Nephron progenitor cell (in vitro differentiated cells): ENCODE results near the gene DBP.
"Not testable (repeated sequence)": the region's sequence is repeated elsewhere in the genome, so short reads cannot be mapped to it uniquely, and the experiment has no call there.

Experiments
- DNase-seq: peaks from one replicate; pipeline ENCODE4 v3.0.0; 2021
- H3K27ac Mint-ChIP-seq: 2 replicates; pipeline ENCODE4 v1.8.0; 2021; ENCODE audit warnings: mild to moderate bottlenecking, moderate library complexity, mixed read lengths
- H3K27me3 Mint-ChIP-seq: 2 replicates; pipeline ENCODE4 v1.8.0; 2021; ENCODE audit warnings: mild to moderate bottlenecking, low read depth, mixed read lengths; ENCODE audit not compliant: poor library complexity
- H3K36me3 Mint-ChIP-seq: 2 replicates; pipeline ENCODE4 v1.8.0; 2021; ENCODE audit warnings: low read depth, mixed read lengths
- H3K4me1 Mint-ChIP-seq: 2 replicates; pipeline ENCODE4 v1.8.0; 2021; ENCODE audit warnings: mixed read lengths
- H3K4me3 Mint-ChIP-seq: 2 replicates; pipeline ENCODE4 v1.8.0; 2021; ENCODE audit warnings: mild to moderate bottlenecking, moderate library complexity, mixed read lengths
- H3K9me3 Mint-ChIP-seq: 2 replicates; pipeline ENCODE4 v1.8.0; 2021; ENCODE audit warnings: mild to moderate bottlenecking, moderate library complexity, mixed read lengths
- TF ChIP-seq, protein P1 (sequence below): fragments of 200-600 bp; sonication (generic); IDR thresholded peaks from 2 replicates; pipeline ENCODE4 v1.5.0; 2021; ENCODE audit warnings: antibody characterized with exemption

Gene DBP

DNA sequence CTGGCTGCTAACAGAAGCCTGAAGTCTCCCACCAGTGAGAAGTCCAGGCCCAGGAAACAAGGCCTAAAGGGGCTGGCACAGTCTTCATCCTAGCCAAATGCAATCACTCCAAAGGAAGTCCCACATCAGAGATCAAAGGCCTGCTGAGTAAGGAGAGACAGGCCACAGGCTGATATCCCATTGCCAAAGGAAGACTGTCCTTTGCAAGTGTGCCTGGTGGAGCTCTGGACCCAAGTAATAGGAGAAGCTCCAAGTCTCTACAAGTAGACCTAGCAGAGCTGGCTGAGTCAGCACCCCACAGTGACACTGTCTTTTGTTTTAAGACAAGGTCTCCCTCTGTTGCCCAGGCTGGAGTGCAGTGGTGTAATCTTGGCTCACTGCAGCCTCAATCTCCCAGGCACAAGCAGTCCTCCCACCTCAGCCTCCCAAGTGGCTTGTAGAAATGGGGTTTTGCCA lies 4.5 kb downstream of the DBP start:
- H3K27me3 Mint-ChIP-seq, result no peaks in the 10 kb centered on the region
- no peak for DNase-seq
- H3K27ac Mint-ChIP-seq, result peak overlapping the region; percentile 46
- TF ChIP-seq, protein P1, sequence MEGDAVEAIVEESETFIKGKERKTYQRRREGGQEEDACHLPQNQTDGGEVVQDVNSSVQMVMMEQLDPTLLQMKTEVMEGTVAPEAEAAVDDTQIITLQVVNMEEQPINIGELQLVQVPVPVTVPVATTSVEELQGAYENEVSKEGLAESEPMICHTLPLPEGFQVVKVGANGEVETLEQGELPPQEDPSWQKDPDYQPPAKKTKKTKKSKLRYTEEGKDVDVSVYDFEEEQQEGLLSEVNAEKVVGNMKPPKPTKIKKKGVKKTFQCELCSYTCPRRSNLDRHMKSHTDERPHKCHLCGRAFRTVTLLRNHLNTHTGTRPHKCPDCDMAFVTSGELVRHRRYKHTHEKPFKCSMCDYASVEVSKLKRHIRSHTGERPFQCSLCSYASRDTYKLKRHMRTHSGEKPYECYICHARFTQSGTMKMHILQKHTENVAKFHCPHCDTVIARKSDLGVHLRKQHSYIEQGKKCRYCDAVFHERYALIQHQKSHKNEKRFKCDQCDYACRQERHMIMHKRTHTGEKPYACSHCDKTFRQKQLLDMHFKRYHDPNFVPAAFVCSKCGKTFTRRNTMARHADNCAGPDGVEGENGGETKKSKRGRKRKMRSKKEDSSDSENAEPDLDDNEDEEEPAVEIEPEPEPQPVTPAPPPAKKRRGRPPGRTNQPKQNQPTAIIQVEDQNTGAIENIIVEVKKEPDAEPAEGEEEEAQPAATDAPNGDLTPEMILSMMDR, result no peak
- no peaks in the 10 kb centered on the region for H3K9me3 Mint-ChIP-seq
- H3K4me1 Mint-ChIP-seq, result peaks cover 68% of the 10 kb centered on the region
- H3K36me3 Mint-ChIP-seq, result no peaks in the 10 kb centered on the region
- H3K4me3 Mint-ChIP-seq, result peak overlapping the region; percentile 39

DNA sequence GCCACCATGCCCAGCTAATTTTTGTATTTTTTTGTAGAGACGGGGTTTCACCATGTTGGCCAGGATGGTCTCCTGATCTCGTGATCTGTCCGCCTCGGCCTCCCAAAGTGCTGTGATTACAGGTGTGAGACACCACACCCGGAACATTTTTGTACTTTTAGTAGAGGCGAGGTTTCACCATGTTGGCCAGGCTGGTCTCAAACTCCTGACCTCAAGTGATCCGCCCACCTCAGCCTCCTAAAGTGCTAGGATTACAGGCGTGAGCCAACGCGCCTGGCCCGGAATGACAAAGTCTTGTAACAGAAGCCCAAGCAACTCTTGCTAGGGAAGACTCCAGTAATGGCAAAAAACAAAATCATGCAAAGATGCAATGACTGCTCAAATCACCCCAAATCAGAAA lies 4.9 kb downstream of the DBP start:
- H3K9me3 Mint-ChIP-seq, H3K27me3 Mint-ChIP-seq, DNase-seq, H3K36me3 Mint-ChIP-seq: not testable (repeated sequence)
- Mint-ChIP-seq H3K4me1 (peaks cover 73% of the 10 kb centered on the region), H3K4me3 (peak overlapping the region; percentile 39), H3K27ac (peak overlapping the region; percentile 46)

DNA sequence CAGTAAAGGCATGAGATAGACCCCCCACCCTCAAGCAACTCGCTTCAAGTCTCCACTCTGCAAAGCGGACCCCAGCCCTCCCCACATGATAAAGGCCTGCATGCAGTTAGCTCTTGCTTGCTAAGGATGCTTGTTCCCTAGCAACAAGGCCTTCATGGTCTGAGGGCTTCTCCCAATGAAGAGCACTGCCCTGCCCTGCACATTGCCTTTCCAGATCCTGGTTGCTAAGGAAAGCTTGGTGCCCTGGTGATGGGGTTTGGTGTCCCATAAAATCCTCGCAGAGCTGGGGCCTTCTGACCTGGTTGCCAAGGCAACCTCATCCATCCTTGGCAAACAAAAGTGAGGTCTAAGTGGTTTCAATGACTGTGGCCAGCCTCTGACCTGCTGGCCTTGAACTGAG lies 6.0 kb downstream of the DBP start:
- Mint-ChIP-seq H3K27me3 (no peaks in the 10 kb centered on the region), H3K36me3 (no peaks in the 10 kb centered on the region), H3K9me3 (no peaks in the 10 kb centered on the region), H3K4me1 (peaks cover 76% of the 10 kb centered on the region), H3K4me3 (no peak overlapping the region), H3K27ac (no peak overlapping the region)
- no peak for DNase-seq
- TF ChIP-seq, protein P1, result no peak

DNA sequence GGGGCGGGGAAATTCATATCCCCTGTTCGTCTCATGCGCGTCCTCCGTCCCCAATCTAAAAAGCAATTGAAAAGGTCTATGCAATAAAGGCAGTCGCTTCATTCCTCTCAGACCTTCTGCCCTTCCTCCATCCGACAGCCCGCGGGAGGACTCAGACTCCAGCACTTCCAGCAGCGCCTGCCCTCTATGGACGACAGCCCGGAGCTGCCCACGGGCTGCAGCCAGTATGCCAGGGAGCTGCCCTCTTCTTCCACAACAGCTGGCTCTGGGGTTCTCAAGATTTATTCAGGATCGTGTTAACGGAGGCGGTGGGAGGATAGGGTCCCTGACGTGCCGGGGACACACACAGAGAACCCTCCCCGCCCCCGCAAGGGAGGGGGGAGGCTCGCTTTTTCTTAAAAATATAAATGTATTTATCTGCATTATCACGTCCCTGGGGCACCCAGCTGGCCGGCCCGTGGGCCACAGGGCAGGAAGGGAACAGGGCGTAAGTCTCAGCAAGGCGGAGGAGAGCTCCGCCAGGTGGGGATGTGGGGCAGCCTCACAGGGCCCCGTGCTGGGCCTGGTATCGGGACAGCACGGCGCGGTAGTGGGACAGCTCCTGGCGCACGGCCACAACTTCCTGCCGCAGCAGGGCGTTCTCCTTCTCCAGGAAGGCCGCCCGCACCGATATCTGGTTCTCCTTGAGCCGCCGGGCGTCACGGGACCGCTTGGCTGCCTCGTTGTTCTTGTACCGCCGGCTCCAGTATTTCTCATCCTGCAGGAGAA lies 6.7 kb downstream of the DBP start:
- Mint-ChIP-seq H3K36me3 (no peaks in the 10 kb centered on the region), H3K4me3 (peak overlapping the region; percentile 38), H3K9me3 (no peaks in the 10 kb centered on the region), H3K27me3 (no peaks in the 10 kb centered on the region), H3K27ac (no peak overlapping the region), H3K4me1 (peaks cover 73% of the 10 kb centered on the region)
- TF ChIP-seq, protein P1, result no peak
- no peak for DNase-seq

DNA sequence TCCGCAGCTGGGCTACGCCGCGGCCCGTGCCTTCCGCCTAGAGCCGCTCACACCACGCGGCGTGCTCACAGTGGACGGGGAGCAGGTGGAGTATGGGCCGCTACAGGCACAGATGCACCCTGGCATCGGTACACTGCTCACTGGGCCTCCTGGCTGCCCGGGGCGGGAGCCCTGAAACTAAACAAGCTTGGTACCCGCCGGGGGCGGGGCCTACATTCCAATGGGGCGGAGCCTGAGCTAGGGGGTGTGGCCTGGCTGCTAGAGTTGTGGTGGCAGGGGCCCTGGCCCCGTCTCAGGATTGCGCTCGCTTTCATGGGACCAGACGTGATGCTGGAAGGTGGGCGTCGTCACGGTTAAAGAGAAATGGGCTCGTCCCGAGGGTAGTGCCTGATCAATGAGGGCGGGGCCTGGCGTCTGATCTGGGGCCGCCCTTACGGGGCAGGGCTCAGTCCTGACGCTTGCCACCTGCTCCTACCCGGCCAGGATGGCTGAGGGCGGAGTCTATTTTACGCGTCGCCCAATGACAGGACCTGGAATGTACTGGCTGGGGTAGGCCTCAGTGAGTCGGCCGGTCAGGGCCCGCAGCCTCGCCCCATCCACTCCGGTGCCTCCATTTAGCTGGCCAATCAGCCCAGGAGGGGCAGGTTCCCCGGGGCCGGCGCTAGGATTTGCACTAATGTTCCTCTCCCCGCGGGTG lies 7.4 kb downstream of the DBP start:
- Mint-ChIP-seq H3K27me3 (no peaks in the 10 kb centered on the region), H3K27ac (no peak overlapping the region), H3K4me1 (peaks cover 76% of the 10 kb centered on the region), H3K36me3 (no peaks in the 10 kb centered on the region), H3K9me3 (no peaks in the 10 kb centered on the region), H3K4me3 (peak overlapping the region; percentile 38)
- TF ChIP-seq, protein P1, result no peak
- peak; percentile 75 for DNase-seq

DNA sequence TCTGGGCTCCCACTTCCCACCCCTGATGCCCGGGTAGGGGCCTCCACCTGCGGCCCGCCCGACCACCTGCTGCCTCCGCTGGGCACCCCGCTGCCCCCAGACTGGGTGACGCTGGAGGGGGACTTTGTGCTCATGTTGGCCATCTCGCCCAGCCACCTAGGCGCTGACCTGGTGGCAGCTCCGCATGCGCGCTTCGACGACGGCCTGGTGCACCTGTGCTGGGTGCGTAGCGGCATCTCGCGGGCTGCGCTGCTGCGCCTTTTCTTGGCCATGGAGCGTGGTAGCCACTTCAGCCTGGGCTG lies 7.9 kb downstream of the DBP start:
- DNase-seq, result no peak
- Mint-ChIP-seq H3K27ac (no peak overlapping the region), H3K4me3 (no peak overlapping the region), H3K9me3 (no peaks in the 10 kb centered on the region), H3K27me3 (no peaks in the 10 kb centered on the region), H3K4me1 (peaks cover 76% of the 10 kb centered on the region), H3K36me3 (no peaks in the 10 kb centered on the region)
- TF ChIP-seq, protein P1, result no peak
